Vagina (tissue), 2 donors: ENCODE measurements around the gene GPR22.

Experiments
- CTCF ChIP-seq, 3 experiments: fragments of 450-650 bp in 2 of 3; fragments of 200-600 bp in 1 of 3; sonication (generic) in 1 of 3; IDR thresholded peaks; one replicate each; pipeline ENCODE4 v1.5.1; 2017 to 2019; ENCODE audit warnings: antibody characterized with exemption in 3 of 3, mild to moderate bottlenecking in 2 of 3, moderate library complexity in 2 of 3
- POLR2A ChIP-seq, 2 donors: fragments of 450-650 bp; IDR thresholded peaks; one replicate each; pipeline ENCODE4 v1.6.1; 2017; ENCODE audit warnings: antibody characterized with exemption in 2 of 2, mild to moderate bottlenecking in 2 of 2, moderate library complexity in 2 of 2
- POLR2AphosphoS5 ChIP-seq, 2 donors: sonication (generic); formaldehyde crosslinking; IDR thresholded peaks; one replicate each; pipeline ENCODE4 v1.9.0; 2017; ENCODE audit warnings: antibody characterized with exemption in 2 of 2, mild to moderate bottlenecking in 2 of 2, low read depth in 1 of 2; ENCODE audit not compliant: insufficient read depth in 1 of 2

- TF ChIP-seq CTCF (IDR thresholded peaks at IDR 0.05) (no peak), POLR2A (IDR thresholded peaks at IDR 0.05) (no peak), POLR2AphosphoS5 (IDR thresholded peaks at IDR 0.05; ENCODE audit: insufficient read depth in 1 of 2, low read depth in 1 of 2) (no peak)
These were observed 31.7 kb downstream of the GPR22 start for GRCh38 chr7:107501593-107501992.
